ENCODE results near the gene RNF213.

DNA sequence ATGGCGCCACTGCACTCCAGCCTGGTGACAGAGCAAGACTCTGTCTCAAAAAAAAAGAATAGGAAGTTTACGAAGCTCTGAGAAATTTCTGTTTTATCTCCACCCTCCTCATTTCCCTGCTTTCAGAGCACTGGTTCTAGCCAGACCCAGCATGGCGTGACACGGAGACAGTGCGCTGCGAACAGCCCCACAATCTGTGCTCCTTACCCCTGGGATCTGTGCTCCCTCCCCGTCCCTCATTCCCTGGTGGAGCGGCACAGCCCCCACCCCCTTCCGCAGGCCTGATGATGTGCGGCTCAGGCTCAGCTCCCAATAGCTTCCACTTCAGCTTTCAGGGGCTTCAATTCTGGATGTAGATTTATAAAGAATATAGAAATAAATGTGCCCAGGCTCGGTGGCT is 98.2 kb downstream of the RNF213 start:
- TF ChIP-seq, protein P1, sequence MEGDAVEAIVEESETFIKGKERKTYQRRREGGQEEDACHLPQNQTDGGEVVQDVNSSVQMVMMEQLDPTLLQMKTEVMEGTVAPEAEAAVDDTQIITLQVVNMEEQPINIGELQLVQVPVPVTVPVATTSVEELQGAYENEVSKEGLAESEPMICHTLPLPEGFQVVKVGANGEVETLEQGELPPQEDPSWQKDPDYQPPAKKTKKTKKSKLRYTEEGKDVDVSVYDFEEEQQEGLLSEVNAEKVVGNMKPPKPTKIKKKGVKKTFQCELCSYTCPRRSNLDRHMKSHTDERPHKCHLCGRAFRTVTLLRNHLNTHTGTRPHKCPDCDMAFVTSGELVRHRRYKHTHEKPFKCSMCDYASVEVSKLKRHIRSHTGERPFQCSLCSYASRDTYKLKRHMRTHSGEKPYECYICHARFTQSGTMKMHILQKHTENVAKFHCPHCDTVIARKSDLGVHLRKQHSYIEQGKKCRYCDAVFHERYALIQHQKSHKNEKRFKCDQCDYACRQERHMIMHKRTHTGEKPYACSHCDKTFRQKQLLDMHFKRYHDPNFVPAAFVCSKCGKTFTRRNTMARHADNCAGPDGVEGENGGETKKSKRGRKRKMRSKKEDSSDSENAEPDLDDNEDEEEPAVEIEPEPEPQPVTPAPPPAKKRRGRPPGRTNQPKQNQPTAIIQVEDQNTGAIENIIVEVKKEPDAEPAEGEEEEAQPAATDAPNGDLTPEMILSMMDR (IDR thresholded peaks at IDR 0.05) = no peak
- no peak for TF ChIP-seq POLR2A (IDR thresholded peaks at IDR 0.05)
